Activated CD4-positive, alpha-beta T cell treated with anti-CD3 and anti-CD28 coated beads, Interleukin-2, amount 10 ng/mL, durations not matched to agents 24 days and 14 days (primary cell): ENCODE measurements around the gene STRN3. TPM values are rescaled to one million over a fixed set of nuclear protein-coding genes. Genes with fewer than 3 reads are reported as not detected.

Source experiments
- DNase-seq: peaks from one replicate; pipeline ENCODE4 v3.0.0; 2022
- H3K27ac Mint-ChIP-seq: one replicate; pipeline ENCODE4 v1.8.0; 2022; ENCODE audit warnings: mild to moderate bottlenecking, mixed read lengths
- H3K27me3 Mint-ChIP-seq: one replicate; pipeline ENCODE4 v1.8.0; 2022; ENCODE audit warnings: mixed read lengths
- H3K36me3 Mint-ChIP-seq: one replicate; pipeline ENCODE4 v1.8.0; 2022; ENCODE audit warnings: low read depth, mild to moderate bottlenecking, mixed read lengths
- H3K4me1 Mint-ChIP-seq: one replicate; pipeline ENCODE4 v1.8.0; 2021; ENCODE audit warnings: mixed read lengths
- H3K4me3 Mint-ChIP-seq: one replicate; pipeline ENCODE4 v1.8.0; 2022; ENCODE audit warnings: mild to moderate bottlenecking, moderate library complexity, mixed read lengths
- H3K9me3 Mint-ChIP-seq: one replicate; pipeline ENCODE4 v1.8.0; 2021; ENCODE audit warnings: mixed read lengths
- intact Hi-C: fragments of 100-400 bp; cut with micrococcal nuclease; formaldehyde crosslinking; loops from one replicate; pipeline ENCODE4 v1.15.1; 2023
- total RNA-seq: library from RNA; stranded (reverse); gene quantifications from 2 replicates; pipeline ENCODE4 v1.2.3, GENCODE V29; 2022

Gene STRN3
- total RNA-seq, 1 donor from 2014 or later, result 27.1 TPM

DNA sequence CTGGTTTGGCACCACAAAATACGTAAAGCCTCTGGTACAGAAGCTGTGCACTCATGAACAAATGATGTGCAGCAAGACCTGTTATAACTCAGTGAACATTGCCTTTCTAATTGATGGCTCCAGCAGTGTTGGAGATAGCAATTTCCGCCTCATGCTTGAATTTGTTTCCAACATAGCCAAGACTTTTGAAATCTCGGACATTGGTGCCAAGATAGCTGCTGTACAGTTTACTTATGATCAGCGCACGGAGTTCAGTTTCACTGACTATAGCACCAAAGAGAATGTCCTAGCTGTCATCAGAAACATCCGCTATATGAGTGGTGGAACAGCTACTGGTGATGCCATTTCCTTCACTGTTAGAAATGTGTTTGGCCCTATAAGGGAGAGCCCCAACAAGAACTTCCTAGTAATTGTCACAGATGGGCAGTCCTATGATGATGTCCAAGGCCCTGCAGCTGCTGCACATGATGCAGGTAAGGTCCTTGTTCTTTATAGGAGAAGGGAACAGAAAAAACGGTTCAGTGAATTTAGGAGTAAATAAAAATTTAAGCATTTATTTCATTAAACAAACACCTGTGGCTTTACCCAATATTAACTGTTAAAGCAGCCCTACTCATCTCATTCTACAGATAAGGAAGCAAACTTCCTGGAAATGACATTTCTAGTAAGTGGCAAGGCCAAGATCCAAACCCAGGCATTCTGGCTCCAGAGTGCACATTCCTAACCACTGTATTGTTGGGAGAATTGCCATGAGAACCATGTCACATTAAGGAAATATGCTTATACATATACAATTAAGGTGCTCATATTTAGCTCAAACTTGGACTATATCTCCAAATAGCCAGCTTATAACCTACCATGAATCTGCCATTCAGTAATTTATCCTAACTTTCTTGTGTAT is 140.1 kb downstream of the STRN3 start:
- Mint-ChIP-seq H3K4me1 (peaks cover 2% of the 10 kb centered on the region), H3K9me3 (no peaks in the 10 kb centered on the region), H3K27ac (no peak overlapping the region), H3K4me3 (no peak overlapping the region), H3K36me3 (no peaks in the 10 kb centered on the region), H3K27me3 (peaks cover 8% of the 10 kb centered on the region)
- no peak for DNase-seq
- intact Hi-C loops, result no loop called here

- H3K9me3 Mint-ChIP-seq, result no peaks in the 10 kb centered on the region
- H3K27ac Mint-ChIP-seq, result no peak overlapping the region
- peaks cover 2% of the 10 kb centered on the region for H3K4me1 Mint-ChIP-seq
- H3K4me3 Mint-ChIP-seq, result no peak overlapping the region
- no peak for DNase-seq
- H3K36me3 Mint-ChIP-seq, result no peaks in the 10 kb centered on the region
- peaks cover 8% of the 10 kb centered on the region for H3K27me3 Mint-ChIP-seq
- intact Hi-C loops, result no loop called here
Observed at GRCh38 chr14:30884901-30885300, 141.3 kb downstream of the STRN3 start.

- DNase-seq, result no peak
- Mint-ChIP-seq H3K4me1 (peaks cover 2% of the 10 kb centered on the region), H3K27me3 (peaks cover 8% of the 10 kb centered on the region), H3K4me3 (no peak overlapping the region), H3K9me3 (no peaks in the 10 kb centered on the region), H3K27ac (no peak overlapping the region), H3K36me3 (no peaks in the 10 kb centered on the region)
- intact Hi-C loops, result no loop called here
Observed at GRCh38 chr14:30883508-30884294, 142.5 kb downstream of the STRN3 start.

- DNase-seq, result no peak
- Mint-ChIP-seq H3K9me3 (no peaks in the 10 kb centered on the region), H3K36me3 (no peaks in the 10 kb centered on the region), H3K4me1 (peaks cover 2% of the 10 kb centered on the region), H3K4me3 (no peak overlapping the region), H3K27ac (no peak overlapping the region), H3K27me3 (peaks cover 15% of the 10 kb centered on the region)
- intact Hi-C loops, result no loop called here
Observed at GRCh38 chr14:30882431-30882830, 143.7 kb downstream of the STRN3 start.

GRCh38 chr14:30876692-30877091 is 149.5 kb downstream of the STRN3 start:
- H3K27ac Mint-ChIP-seq, result no peak overlapping the region
- peaks cover 50% of the 10 kb centered on the region for H3K27me3 Mint-ChIP-seq
- intact Hi-C loops, result no loop called here
- H3K4me3 Mint-ChIP-seq, result no peak overlapping the region
- H3K9me3 Mint-ChIP-seq, result no peaks in the 10 kb centered on the region
- H3K4me1 Mint-ChIP-seq, result peaks cover 11% of the 10 kb centered on the region
- H3K36me3 Mint-ChIP-seq, result no peaks in the 10 kb centered on the region
- no peak for DNase-seq

- DNase-seq, result no peak
- intact Hi-C loops, result no loop called here
- Mint-ChIP-seq H3K36me3 (no peaks in the 10 kb centered on the region), H3K9me3 (no peaks in the 10 kb centered on the region), H3K4me3 (peak overlapping the region; percentile 83), H3K27me3 (peaks cover 58% of the 10 kb centered on the region), H3K4me1 (peaks cover 11% of the 10 kb centered on the region), H3K27ac (no peak overlapping the region)
Observed at GRCh38 chr14:30875788-30876053, 150.5 kb downstream of the STRN3 start.

- DNase-seq, result peak; percentile 58
- Mint-ChIP-seq H3K36me3 (no peaks in the 10 kb centered on the region), H3K27me3 (peaks cover 62% of the 10 kb centered on the region), H3K27ac (no peak overlapping the region), H3K4me1 (peaks cover 11% of the 10 kb centered on the region), H3K9me3 (no peaks in the 10 kb centered on the region), H3K4me3 (peak overlapping the region; percentile 83)
- intact Hi-C loops, result no loop called here
Observed at GRCh38 chr14:30874999-30875787, 151.0 kb downstream of the STRN3 start.

DNA sequence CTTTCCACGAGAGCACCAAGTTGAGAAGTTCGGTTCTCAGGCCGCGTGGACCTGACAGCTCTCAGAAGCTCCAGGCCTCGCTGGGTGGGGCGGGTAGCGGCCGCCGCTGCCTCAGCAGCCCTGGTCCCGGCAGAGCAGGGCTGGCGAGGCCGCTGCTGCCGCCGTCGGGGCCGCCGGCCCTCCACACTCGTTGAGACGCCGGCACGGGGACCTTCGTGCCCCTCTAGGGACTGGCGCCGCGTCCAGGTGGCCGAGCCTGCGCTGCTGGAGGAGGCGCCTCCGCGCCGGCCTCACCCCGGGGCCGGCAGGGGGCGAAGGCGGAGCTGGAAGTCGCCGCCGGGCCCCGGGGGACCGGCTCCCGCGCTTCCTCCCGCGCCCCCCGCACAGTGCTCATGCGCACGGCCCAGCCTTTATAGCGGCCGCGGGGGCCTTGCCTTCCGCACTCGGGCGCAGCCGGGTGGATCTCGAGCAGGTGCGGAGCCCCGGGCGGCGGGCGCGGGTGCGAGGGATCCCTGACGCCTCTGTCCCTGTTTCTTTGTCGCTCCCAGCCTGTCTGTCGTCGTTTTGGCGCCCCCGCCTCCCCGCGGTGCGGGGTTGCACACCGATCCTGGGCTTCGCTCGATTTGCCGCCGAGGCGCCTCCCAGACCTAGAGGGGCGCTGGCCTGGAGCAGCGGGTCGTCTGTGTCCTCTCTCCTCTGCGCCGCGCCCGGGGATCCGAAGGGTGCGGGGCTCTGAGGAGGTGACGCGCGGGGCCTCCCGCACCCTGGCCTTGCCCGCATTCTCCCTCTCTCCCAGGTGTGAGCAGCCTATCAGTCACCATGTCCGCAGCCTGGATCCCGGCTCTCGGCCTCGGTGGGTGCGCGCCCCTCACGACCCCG is 151.8 kb downstream of the STRN3 start, which contains the start of gene COCH:
Gene COCH (plus strand): TSS at position 440 of the 879 bp plus-strand sequence. CDS start 380 bp downstream, at position 820.
- Mint-ChIP-seq H3K36me3 (no peaks in the 10 kb centered on the region), H3K4me3 (peak within 1 kb of the TSS; percentile 83), H3K27ac (no peak within 1 kb of the TSS), H3K4me1 (peaks cover 11% of the 10 kb centered on the region), H3K9me3 (no peaks in the 10 kb centered on the region), H3K27me3 (peaks cover 65% of the 10 kb centered on the region)
- DNase-seq, result peak; percentile 76
- intact Hi-C loops, result no loop called here

GRCh38 chr14:30873308-30874119 is 152.7 kb downstream of the STRN3 start:
- intact Hi-C loops, result no loop called here
- H3K9me3 Mint-ChIP-seq, result no peaks in the 10 kb centered on the region
- H3K27ac Mint-ChIP-seq, result no peak overlapping the region
- no peaks in the 10 kb centered on the region for H3K36me3 Mint-ChIP-seq
- DNase-seq, result no peak
- H3K4me1 Mint-ChIP-seq, result peaks cover 11% of the 10 kb centered on the region
- H3K27me3 Mint-ChIP-seq, result peaks cover 66% of the 10 kb centered on the region
- peak overlapping the region; percentile 48 for H3K4me3 Mint-ChIP-seq

DNA sequence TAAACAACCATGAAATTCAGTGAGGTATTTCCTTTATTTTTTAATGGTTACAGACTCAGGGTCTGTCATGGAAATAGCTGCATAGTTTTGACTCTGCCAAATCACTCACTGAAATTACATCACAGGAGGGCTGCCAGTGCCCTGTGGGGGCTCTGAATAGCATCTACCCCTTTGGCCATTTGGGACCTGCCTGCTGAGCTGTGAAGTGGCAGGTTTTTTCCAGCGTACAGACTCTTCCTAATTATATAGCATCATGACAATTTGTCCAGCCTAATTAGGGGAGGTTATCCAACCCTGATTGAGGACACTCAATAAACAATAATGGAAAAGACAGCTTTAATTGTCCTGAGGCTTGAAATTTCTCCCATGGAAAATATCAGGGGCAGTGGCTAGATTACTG is 153.6 kb downstream of the STRN3 start:
- peaks cover 11% of the 10 kb centered on the region for H3K4me1 Mint-ChIP-seq
- peaks cover 62% of the 10 kb centered on the region for H3K27me3 Mint-ChIP-seq
- no peak for DNase-seq
- H3K36me3 Mint-ChIP-seq, result no peaks in the 10 kb centered on the region
- H3K9me3 Mint-ChIP-seq, result no peaks in the 10 kb centered on the region
- no peak overlapping the region for H3K27ac Mint-ChIP-seq
- intact Hi-C loops, result no loop called here
- no peak overlapping the region for H3K4me3 Mint-ChIP-seq

DNA sequence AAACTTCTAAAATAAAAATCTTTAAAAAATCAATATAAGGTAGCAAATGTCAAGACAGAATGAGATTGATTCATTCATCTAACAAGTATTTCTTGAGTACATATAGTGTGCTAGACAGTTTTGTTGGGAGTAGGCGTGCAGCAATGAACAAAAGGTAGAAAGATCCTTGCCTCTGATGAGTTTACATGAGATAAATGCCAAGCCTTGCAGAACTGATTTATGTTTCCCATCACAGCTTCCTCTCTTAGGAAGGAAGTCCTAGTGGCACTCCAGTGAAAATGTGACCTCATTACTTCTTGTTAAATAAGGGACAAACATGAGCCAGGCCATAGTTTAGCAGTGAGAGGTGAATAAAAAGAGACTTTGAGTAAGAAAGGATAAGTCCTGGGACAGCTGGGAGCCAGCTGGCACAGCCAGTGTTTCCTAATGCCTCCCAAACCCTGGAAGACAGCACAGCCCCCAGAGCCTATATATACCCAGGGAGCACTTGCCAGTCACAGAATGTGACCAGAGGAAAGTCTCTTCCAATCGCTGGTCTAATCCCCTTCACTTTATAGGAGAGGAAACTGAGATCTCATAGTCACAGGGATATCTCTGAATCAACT is 156.5 kb downstream of the STRN3 start:
- Mint-ChIP-seq H3K4me1 (peaks cover 4% of the 10 kb centered on the region), H3K9me3 (no peaks in the 10 kb centered on the region), H3K27me3 (peaks cover 45% of the 10 kb centered on the region), H3K27ac (no peak overlapping the region), H3K36me3 (no peaks in the 10 kb centered on the region), H3K4me3 (no peak overlapping the region)
- intact Hi-C loops, result no loop called here
- DNase-seq, result no peak

DNA sequence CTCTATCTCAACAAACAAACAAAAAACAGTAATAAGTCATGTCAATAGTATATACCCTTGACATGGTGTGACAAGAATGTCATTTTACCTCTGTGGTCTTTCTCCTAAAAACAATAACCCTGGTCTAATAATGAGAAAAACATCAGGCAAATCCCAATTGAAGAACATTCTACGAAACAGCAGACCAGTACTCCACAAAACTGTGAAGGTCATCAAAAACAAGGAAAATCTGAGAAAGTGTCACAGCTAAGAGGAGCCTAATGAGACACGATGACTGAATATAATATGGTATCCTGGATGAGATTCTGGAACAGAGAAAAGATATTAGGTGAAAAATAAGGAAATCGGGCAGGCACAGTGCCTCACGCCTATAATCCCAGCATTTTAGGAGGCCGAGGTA is 157.4 kb downstream of the STRN3 start:
- Mint-ChIP-seq H3K27me3 (peaks cover 48% of the 10 kb centered on the region), H3K36me3 (no peaks in the 10 kb centered on the region), H3K4me3 (no peak overlapping the region)

More for the DNA sequence above, 157.4 kb downstream of the STRN3 start:
- H3K27ac Mint-ChIP-seq, result no peak overlapping the region
- H3K9me3 Mint-ChIP-seq, result no peaks in the 10 kb centered on the region
- intact Hi-C loops, result no loop called here
- DNase-seq, result no peak
- peaks cover 3% of the 10 kb centered on the region for H3K4me1 Mint-ChIP-seq
